Measurements from ENCODE around the gene TMEM18. TPM values are rescaled to one million over a fixed set of nuclear protein-coding genes. Genes with fewer than 3 reads are reported as not detected.

TMEM18 gene
- total RNA-seq, 1 donor from 2014 or later: 18.0 TPM

- no peak for ATAC-seq
These were observed 5.2 kb downstream of the TMEM18 start for GRCh38 chr2:671787-672605.

- ATAC-seq: no peak
These were observed 6.1 kb downstream of the TMEM18 start for GRCh38 chr2:671072-671471.

- ATAC-seq: no peak
These were observed 6.6 kb downstream of the TMEM18 start for GRCh38 chr2:670637-671036.

- ATAC-seq: no peak
These were observed 7.9 kb downstream of the TMEM18 start for GRCh38 chr2:669323-669722.

GRCh38 chr2:668000-668398, 9.2 kb downstream of the TMEM18 start:
- ATAC-seq: no peak

GRCh38 chr2:667332-667999, 9.7 kb downstream of the TMEM18 start:
- peak; percentile 78 for ATAC-seq

GRCh38 chr2:666441-666840, 10.8 kb downstream of the TMEM18 start:
- ATAC-seq: no peak

GRCh38 chr2:665340-666073, 11.7 kb downstream of the TMEM18 start:
- no peak for ATAC-seq

GRCh38 chr2:664063-664462, 13.1 kb downstream of the TMEM18 start:
- ATAC-seq: no peak

- no peak for ATAC-seq
These were observed 14.0 kb downstream of the TMEM18 start for GRCh38 chr2:663221-663620.

- no peak for ATAC-seq
These were observed 15.9 kb downstream of the TMEM18 start for GRCh38 chr2:661360-661635.

- ATAC-seq: no peak
These were observed 16.4 kb downstream of the TMEM18 start for GRCh38 chr2:660586-661359.

- ATAC-seq: no peak
These were observed 17.2 kb downstream of the TMEM18 start for GRCh38 chr2:660029-660428.

GRCh38 chr2:658426-658825, 18.8 kb downstream of the TMEM18 start:
- no peak for ATAC-seq

- ATAC-seq: no peak
These were observed 19.4 kb downstream of the TMEM18 start for GRCh38 chr2:657766-658165.

GRCh38 chr2:656676-657075, 20.5 kb downstream of the TMEM18 start:
- ATAC-seq: no peak

- no peak for ATAC-seq
These were observed 21.6 kb downstream of the TMEM18 start for GRCh38 chr2:655626-656025.

GRCh38 chr2:654896-655295, 22.3 kb downstream of the TMEM18 start:
- ATAC-seq: no peak

- no peak for ATAC-seq
These were observed 23.4 kb downstream of the TMEM18 start for GRCh38 chr2:653645-654425.

- ATAC-seq: no peak
These were observed 24.2 kb downstream of the TMEM18 start for GRCh38 chr2:652881-653480.

- ATAC-seq: no peak
These were observed 25.2 kb downstream of the TMEM18 start for GRCh38 chr2:651951-652373.
